Middle frontal gyrus (tissue), 1 donor: ENCODE data around the gene CDH2.
"Not testable (repeated sequence)": the region's sequence is repeated elsewhere in the genome, so short reads cannot be mapped to it uniquely, and the experiment has no call there.

ENCODE experiments used
- DNase-seq: peaks from one replicate; pipeline ENCODE4 v3.0.0-alpha.2; 2015; ENCODE audit warnings: low spot score; ENCODE audit errors: extremely low spot score

Gene CDH2

GRCh38 chr18:27921904-27922751 lies 254.8 kb downstream of the CDH2 start:
- no peak for DNase-seq

DNA sequence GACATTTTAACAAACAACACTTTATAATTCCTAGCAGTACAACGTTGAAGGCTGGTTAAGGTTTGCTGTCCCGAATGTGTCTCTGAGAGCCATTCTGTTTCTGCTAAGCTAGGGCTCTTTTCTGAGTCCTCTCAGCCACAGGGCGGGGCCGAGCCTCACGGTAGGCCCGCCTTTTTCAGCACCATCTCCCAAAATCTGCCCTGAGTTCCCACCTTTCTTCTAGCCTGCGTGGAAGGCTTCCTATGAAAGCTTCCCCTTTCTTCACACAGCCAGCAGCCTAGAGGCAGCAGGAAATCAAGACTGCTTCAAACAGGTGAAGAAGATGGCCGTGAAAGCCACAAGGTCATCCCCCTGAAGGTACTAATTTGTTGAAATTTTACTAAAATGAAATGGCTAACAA lies 255.5 kb downstream of the CDH2 start:
- DNase-seq: no peak

DNA sequence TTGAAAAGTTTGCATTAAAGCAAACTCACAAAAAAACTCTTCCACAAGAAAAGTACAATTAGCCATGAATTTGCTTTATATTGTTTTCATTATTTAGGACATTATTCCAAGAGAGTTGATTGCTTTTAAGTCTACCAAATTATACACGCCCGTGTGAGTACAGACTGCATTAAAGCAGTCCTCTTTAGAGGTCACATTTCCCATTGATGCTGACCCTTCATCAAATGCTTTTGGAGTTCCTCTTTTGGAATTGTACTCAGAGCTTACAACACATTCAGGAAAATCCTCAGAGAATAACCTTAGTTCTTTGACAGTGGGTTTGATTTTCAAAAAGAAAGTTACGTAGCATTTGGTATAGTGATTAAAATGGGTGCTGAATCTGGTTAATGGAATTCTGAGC lies 256.1 kb downstream of the CDH2 start:
- no peak for DNase-seq

DNA sequence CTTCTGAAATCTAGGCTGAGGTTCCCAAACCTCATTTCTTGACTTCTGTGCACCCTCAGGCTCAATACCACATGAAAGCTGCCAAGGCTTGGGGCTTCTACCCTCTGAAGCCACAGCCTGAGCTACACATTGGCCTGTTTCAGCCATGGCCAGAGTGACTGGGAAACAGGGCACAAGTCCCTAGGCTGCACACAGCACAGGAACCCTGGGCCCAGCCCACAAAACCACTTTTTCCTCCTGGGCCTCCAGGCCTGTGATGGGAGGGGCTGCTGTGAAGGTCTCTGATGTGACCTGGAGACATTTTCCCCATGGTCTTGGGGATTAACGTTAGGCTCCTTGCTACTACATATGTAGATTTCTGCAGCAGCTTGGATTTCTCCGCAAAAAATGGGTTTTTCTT lies 270.7 kb downstream of the CDH2 start:
- not testable (repeated sequence) for DNase-seq

DNA sequence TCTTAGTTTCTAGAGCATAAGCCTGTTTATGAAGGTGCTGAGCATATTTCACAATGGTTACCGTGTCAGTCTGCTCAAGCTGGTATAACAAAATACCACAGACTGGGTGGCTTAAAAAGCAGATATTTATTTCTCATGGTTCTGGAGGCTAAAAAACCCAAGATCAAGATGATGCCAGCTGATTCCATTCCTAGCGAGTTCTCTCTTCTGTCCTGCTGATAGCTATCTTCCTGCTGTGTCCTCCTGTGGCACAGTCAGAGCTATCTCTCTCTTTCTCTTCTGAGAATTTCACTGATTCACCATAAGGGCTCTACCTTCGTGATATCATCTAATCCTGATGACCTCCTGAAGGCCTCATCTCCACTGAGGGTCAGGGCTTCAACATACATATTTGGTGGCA lies 273.0 kb downstream of the CDH2 start:
- DNase-seq: no peak

DNA sequence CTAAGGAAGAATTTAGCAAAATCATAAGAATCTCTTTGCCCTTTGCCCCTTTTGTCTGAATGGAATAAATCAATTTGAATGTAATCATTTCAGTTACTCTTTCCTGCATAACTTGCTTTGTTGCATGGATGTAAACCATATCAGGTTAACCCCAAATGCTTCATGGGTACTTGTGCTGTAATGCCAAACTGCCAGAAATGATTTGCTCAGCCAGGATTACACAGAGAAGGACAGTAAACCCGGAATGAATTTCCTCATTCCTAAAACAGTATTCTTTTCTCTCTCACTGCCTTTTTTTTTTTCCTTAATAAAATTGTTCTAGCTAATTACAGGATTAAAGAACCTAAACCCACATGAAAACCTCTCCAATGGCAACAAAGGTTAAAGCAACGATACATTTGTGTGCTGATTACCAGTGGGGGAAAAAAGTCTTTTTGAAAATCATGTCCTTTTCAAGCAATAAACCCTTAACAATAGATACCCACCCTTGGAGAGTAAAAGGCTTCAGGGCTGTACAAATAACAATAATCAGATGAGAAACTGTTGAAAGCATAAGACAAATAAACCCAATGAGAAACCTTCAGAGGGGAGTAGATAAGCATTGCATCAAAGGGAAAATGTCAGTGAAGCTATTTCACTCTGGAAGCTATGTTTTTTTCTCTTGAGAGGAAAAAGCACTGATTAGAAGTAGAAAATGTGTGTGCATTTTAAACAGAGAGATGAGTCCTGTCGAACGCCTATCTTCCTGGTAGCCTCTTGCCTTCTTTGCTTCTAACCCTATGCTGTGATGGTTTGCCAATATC lies 275.3 kb downstream of the CDH2 start:
- DNase-seq: no peak
